BJ (cell line): ENCODE measurements around the gene ENGASE. TPM values are rescaled to one million over a fixed set of nuclear protein-coding genes. Genes with fewer than 3 reads are reported as not detected.
A peak's percentile ranks its signal among the peaks of the same experiment; 100 is the strongest.

Experiments
- CTCF ChIA-PET: fragments of 350-600 bp; formaldehyde crosslinking; extraction: SDS; loops from one replicate; lab custom pipeline; 2021; ENCODE audit warnings: antibody characterized with exemption, inconsistent platforms; lab: Yijun Ruan, JAX
- POLR2A ChIA-PET: fragments of 300-600 bp; sonication (Branson Sonifier 250); formaldehyde crosslinking; extraction: SDS; loops from one replicate; lab custom pipeline; 2021; ENCODE audit warnings: antibody characterized with exemption; lab: Charles Lee
- DNase-seq: peaks from one replicate; pipeline ENCODE4 v3.0.0-alpha.2; 2011; ENCODE audit warnings: low read depth
- H3K27me3 ChIP-seq: 2 replicates; pipeline ENCODE4 v1.6.0; 2011; ENCODE audit warnings: low read length; ENCODE audit not compliant: control insufficient read depth, insufficient read depth
- H3K36me3 ChIP-seq: 2 replicates; pipeline ENCODE4 v1.5.1; 2011; ENCODE audit warnings: low read length; ENCODE audit not compliant: control insufficient read depth, insufficient read depth
- H3K4me3 ChIP-seq: 2 replicates; pipeline ENCODE4 v1.5.1; 2011; ENCODE audit warnings: low read depth, mild to moderate bottlenecking, control low read depth, low read length
- polyA plus RNA-seq: library from polyadenylated mRNA; depleted of rRNA; stranded (reverse); fragments of >200 nt; gene quantifications from 2 replicates; pipeline ENCODE4 v1.2.3, GENCODE V29; 2011
- TF ChIP-seq, protein P1 (sequence below): IDR thresholded peaks from 2 replicates; pipeline ENCODE4 v1.5.1; 2011; ENCODE audit warnings: low read depth, mild to moderate bottlenecking, control low read depth, inconsistent platforms, low read length, moderate library complexity; ENCODE audit not compliant: insufficient read depth

The ENGASE gene
- polyA plus RNA-seq, 1 experiment, result 7.4 TPM

- ChIA-PET CTCF (interaction anchor here (1.7 to 8.6 kb wide), 4 partner anchors 8 to 618 kb away, joined by 4 to 181 read pairs (median 20); no protein-coding TSS in a partner anchor), POLR2A (no interaction called here)
- TF ChIP-seq, protein P1, sequence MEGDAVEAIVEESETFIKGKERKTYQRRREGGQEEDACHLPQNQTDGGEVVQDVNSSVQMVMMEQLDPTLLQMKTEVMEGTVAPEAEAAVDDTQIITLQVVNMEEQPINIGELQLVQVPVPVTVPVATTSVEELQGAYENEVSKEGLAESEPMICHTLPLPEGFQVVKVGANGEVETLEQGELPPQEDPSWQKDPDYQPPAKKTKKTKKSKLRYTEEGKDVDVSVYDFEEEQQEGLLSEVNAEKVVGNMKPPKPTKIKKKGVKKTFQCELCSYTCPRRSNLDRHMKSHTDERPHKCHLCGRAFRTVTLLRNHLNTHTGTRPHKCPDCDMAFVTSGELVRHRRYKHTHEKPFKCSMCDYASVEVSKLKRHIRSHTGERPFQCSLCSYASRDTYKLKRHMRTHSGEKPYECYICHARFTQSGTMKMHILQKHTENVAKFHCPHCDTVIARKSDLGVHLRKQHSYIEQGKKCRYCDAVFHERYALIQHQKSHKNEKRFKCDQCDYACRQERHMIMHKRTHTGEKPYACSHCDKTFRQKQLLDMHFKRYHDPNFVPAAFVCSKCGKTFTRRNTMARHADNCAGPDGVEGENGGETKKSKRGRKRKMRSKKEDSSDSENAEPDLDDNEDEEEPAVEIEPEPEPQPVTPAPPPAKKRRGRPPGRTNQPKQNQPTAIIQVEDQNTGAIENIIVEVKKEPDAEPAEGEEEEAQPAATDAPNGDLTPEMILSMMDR, result no peak
- Histone ChIP-seq H3K36me3 (peaks cover 9% of the 10 kb centered on the region), H3K4me3 (no peak overlapping the region), H3K27me3 (no peaks in the 10 kb centered on the region; the same call in 1 of the 2 replicates)
- no peak for DNase-seq
Measured at GRCh38 chr17:79089720-79090442, 15.3 kb downstream of the ENGASE start.

GRCh38 chr17:79090443-79091225, 16.0 kb downstream of the ENGASE start:
- Histone ChIP-seq H3K4me3 (no peak overlapping the region), H3K36me3 (peaks cover 9% of the 10 kb centered on the region), H3K27me3 (no peaks in the 10 kb centered on the region; the same call in 1 of the 2 replicates)
- TF ChIP-seq, protein P1, result peak; percentile 49
- no peak for DNase-seq
- ChIA-PET POLR2A (no interaction called here), CTCF (interaction anchor here (1.7 to 8.6 kb wide), 3 partner anchors 9 to 303 kb away, joined by 4 to 181 read pairs (median 24); no protein-coding TSS in a partner anchor)

DNA sequence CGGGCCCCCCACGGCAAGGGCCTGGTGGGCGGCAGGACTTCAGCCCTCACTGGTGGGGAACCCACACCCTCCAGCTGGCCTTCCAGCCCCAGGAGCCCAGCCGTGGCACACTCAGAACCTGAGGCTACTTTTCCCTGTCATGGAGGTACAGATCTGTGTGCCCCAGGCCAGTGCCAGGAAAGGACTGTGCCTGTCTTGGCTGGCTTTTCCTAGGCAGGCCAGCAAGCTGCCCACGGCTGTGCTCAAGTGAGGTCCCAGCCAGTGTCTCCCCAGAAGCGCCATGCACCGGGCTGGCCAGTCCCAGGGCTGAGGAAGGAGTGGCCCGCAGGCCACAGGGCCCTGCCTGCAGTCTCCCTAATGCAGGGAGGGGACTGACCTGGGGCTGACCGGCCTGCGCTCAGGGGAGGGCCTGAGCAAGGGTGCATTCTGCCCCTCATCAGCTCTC, 16.6 kb downstream of the ENGASE start:
- Histone ChIP-seq H3K36me3 (peaks cover 7% of the 10 kb centered on the region), H3K27me3 (peaks cover 5% of the 10 kb centered on the region), H3K4me3 (no peak overlapping the region)
- TF ChIP-seq, protein P1, result no peak
- ChIA-PET POLR2A (no interaction called here), CTCF (interaction anchor here (1.7 kb wide), 1 partner anchor 9 kb away, joined by 4 read pairs; no protein-coding TSS in a partner anchor)
- no peak for DNase-seq

GRCh38 chr17:79092567-79092966, 17.9 kb downstream of the ENGASE start:
- CTCF ChIA-PET, result interaction anchor here (1.7 to 2.9 kb wide), 2 partner anchors 10 to 300 kb away, joined by 8 to 23 read pairs; no protein-coding TSS in a partner anchor
- TF ChIP-seq, protein P1, result no peak
- DNase-seq, result no peak
- Histone ChIP-seq H3K27me3 (peaks cover 6% of the 10 kb centered on the region), H3K4me3 (no peak overlapping the region), H3K36me3 (0 out of 2 replicates have a peak, but pooled peaks cover 2% of the 10 kb centered on the region)
- POLR2A ChIA-PET, result no interaction called here
